Duodenal mucosa (tissue), 2 donors: ENCODE results near the gene ATXN10.

Source experiments
- H3K27ac ChIP-seq: one replicate; pipeline ENCODE4 v1.7.0; 2013; ENCODE audit warnings: low read depth, low read length
- H3K27me3 ChIP-seq, 2 donors: one replicate each; pipeline ENCODE4 v1.7.0; 2013; ENCODE audit warnings: low read length in 2 of 2, control low read depth in 1 of 2; ENCODE audit not compliant: insufficient read depth in 2 of 2, control insufficient read depth in 1 of 2
- H3K36me3 ChIP-seq, 2 donors: one replicate each; pipeline ENCODE4 v1.7.0; 2013; ENCODE audit warnings: low read length in 2 of 2, control low read depth in 1 of 2; ENCODE audit not compliant: insufficient read depth in 2 of 2, control insufficient read depth in 1 of 2
- H3K4me1 ChIP-seq, 2 donors: one replicate each; pipeline ENCODE4 v1.7.0; 2013; ENCODE audit warnings: low read length in 2 of 2, control low read depth in 1 of 2; ENCODE audit not compliant: insufficient read depth in 2 of 2, control insufficient read depth in 1 of 2
- H3K4me3 ChIP-seq, 2 donors: one replicate each; pipeline ENCODE4 v1.7.0; 2013; ENCODE audit warnings: low read length in 2 of 2, low read depth in 1 of 2
- H3K9ac ChIP-seq, 2 donors: one replicate each; pipeline ENCODE4 v1.7.0; 2013; ENCODE audit warnings: low read length in 2 of 2, low read depth in 1 of 2
- H3K9me3 ChIP-seq, 2 donors: one replicate each; pipeline ENCODE4 v1.7.0; 2013; ENCODE audit warnings: low read length in 2 of 2, control low read depth in 1 of 2; ENCODE audit not compliant: control insufficient read depth in 1 of 2

Gene ATXN10

DNA sequence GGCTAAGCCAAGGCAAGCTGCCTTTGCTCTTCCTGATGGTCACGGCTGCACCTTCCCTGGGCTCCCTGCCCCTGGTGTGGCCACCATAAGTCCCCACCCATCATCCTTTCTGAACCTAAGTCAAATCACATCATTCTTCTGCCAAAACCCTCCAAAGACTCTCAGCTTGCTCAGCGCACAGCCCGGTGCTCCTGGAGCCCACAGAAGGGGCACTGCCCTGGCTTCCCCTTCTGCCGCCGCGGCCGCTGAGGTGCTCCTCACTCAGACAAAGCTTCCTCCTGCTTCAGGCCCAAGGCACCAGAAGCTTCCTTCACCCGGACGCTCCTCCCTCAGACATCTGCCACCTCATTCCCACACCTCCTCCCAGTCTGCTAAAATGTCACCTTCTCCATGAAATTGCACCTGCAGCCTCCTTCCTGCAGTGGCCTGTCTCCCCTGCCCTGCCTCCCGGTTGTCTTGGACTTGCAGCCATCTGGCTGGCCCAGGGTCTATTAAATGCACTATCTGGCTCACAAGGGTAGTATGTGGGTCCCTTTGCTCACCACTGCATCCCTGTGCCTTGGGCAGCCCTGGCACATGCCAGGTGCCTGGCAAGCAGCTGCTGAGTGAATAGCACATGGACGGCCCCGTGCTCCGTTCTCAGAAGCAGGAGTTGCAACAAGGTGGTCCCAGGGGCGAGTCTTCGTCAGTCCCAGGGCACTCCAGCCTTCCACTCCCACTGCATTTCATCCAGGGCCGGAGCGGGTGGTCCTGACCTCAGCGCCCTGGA, 197.1 kb downstream of the ATXN10 start:
- Histone ChIP-seq H3K36me3 (no peaks in the 10 kb centered on the region), H3K4me1 (peaks cover 0 to 5% of the 10 kb centered on the region in 2 donors), H3K4me3 (no peak overlapping the region), H3K9ac (no peak overlapping the region), H3K27ac (no peak overlapping the region), H3K9me3 (peaks cover 0 to 4% of the 10 kb centered on the region in 2 donors), H3K27me3 (peaks cover 36 to 40% of the 10 kb centered on the region in 2 donors)

DNA sequence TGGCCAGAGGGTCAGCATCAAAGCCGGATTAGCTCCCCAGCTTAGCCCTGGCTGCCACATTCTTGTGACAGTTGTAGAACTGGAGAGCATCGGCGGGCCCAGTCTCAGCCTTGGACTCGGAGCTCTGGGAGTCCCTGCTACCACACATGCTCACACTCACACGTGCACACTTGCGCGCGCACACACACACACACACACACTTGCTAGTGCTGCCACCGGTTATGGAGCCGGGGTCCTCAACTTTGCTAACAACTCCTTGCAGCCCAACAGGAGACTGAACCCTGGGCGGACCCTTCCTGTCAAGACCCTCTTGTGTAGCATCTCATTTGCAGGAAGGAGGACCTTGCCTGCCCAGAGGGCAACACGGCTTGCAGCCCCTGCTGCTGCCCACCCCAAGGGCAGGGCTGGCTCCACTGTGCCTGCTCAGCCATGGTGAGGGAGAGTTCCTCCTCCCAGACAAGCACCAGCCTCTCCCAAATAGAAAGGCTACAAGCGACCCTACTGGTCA, 197.8 kb downstream of the ATXN10 start:
- Histone ChIP-seq H3K27ac (no peak overlapping the region), H3K9ac (no peak overlapping the region), H3K9me3 (peaks cover 0 to 4% of the 10 kb centered on the region in 2 donors), H3K36me3 (no peaks in the 10 kb centered on the region), H3K4me3 (no peak overlapping the region), H3K4me1 (peaks cover 0 to 2% of the 10 kb centered on the region in 2 donors), H3K27me3 (peaks cover 36 to 40% of the 10 kb centered on the region in 2 donors)

- peaks cover 36 to 37% of the 10 kb centered on the region in 2 donors for H3K27me3 ChIP-seq
- no peaks in the 10 kb centered on the region for H3K36me3 ChIP-seq
- peaks cover 0 to 4% of the 10 kb centered on the region in 2 donors for H3K9me3 ChIP-seq
- H3K27ac ChIP-seq: no peak overlapping the region
- H3K4me1 ChIP-seq: no peaks in the 10 kb centered on the region
- H3K4me3 ChIP-seq: no peak overlapping the region
- H3K9ac ChIP-seq: no peak overlapping the region
These were observed 198.4 kb downstream of the ATXN10 start for GRCh38 chr22:45870011-45870410.

DNA sequence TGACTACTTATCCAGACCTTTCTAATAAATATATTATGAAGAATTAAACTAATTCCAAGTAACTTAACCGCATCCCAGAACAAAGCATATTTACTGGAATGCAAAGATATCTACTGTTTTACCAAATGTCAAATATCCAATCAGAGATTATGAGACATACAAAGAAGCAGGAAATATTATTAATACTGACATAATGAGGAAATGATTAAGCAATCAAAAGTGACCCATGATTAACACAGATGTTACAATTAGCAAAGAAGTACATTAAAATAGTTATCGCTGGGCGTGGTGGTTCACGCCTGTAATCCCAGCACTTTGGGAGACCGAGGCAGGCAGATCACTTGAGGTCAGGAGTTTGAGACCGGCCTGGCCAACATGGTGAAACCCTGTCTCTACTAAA, 200.1 kb downstream of the ATXN10 start:
- H3K27me3 ChIP-seq: peaks cover 26 to 28% of the 10 kb centered on the region in 2 donors
- H3K4me3 ChIP-seq: no peak overlapping the region
- peaks cover 0 to 4% of the 10 kb centered on the region in 2 donors for H3K9me3 ChIP-seq
- H3K27ac ChIP-seq: no peak overlapping the region
- no peaks in the 10 kb centered on the region for H3K36me3 ChIP-seq
- no peaks in the 10 kb centered on the region for H3K4me1 ChIP-seq
- H3K9ac ChIP-seq: no peak overlapping the region

DNA sequence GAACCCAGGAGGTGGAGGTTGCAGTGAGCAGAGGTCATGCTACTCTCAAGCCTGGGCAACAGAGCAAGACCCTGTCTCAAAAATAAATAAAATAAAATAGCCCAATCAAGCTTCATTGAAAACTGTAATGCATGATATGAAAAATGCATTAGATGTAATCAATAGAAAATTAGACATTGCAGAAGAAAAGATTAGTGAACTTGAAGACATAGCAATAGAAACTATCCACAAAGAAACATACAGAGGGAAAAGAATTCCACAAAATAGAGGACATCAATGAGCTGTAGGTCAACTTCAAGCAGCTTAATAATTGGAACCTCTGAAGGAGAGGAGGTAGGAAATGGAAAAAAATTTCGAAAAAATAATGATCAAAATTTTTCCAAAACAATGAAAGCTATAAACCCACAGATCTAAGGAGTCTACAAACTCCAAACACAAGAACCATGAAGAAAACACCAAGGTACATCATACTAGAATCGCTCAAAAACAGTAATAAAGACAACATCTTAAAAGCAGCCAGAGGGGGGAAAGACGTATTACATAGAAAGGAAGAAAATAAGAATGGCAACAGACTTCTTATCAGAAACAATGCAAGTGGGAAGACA, 201.1 kb downstream of the ATXN10 start:
- H3K4me3 ChIP-seq: no peak overlapping the region
- no peaks in the 10 kb centered on the region for H3K36me3 ChIP-seq
- no peak overlapping the region for H3K27ac ChIP-seq
- H3K9ac ChIP-seq: no peak overlapping the region
- peaks cover 0 to 4% of the 10 kb centered on the region in 2 donors for H3K9me3 ChIP-seq
- peaks cover 26 to 30% of the 10 kb centered on the region in 2 donors for H3K27me3 ChIP-seq
- no peaks in the 10 kb centered on the region for H3K4me1 ChIP-seq

DNA sequence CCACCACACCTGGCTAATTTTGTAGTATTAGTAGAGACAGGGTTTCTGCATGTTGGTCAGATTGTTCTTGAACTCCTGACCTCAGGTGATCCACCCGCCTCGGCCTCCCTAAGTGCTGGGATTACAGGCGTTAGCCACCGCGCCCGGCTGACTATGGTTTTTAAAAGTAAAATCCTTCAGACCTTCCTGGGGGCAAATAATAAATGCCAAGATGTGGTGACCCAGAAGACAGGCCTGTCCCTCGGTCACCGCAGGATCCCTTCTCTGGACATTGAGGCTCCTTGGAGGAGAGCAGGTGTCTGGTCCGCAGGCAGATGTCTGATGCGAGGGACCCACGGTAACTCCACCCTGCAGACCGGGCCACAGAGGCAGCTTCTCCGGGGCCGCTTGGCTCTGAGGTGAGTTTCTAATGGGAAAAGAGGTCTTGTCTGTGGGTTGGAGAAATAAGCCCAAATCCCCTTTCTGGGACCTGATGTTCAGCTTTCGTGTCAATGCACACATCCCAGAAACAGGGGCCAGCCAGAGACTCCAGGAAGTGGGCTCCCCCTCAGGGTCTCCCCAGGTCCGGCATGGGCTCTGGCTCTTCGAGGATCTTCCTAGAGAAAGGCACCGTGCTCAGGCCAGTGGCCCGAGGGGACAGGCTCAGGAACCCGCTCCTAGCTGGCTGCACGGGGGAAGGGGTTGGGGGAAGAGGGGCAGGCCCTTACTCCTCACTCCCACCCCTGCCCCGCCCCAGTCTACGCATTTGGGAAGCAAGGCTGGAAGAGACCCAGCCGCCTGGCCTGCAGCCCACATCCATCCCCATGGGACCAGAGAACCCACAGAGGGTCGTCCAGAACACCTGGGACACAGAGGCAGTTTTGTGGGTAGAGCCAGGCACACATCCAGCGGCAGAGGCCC, 204.8 kb downstream of the ATXN10 start:
- H3K9me3 ChIP-seq: peaks cover 0 to 4% of the 10 kb centered on the region in 2 donors
- no peak overlapping the region for H3K27ac ChIP-seq
- H3K9ac ChIP-seq: no peak overlapping the region
- no peaks in the 10 kb centered on the region for H3K4me1 ChIP-seq
- no peaks in the 10 kb centered on the region for H3K36me3 ChIP-seq
- no peak overlapping the region for H3K4me3 ChIP-seq
- H3K27me3 ChIP-seq: peaks cover 33 to 38% of the 10 kb centered on the region in 2 donors

GRCh38 chr22:45877036-45877380, 205.4 kb downstream of the ATXN10 start:
- Histone ChIP-seq H3K4me3 (no peak overlapping the region), H3K27ac (no peak overlapping the region), H3K27me3 (peaks cover 38 to 40% of the 10 kb centered on the region in 2 donors), H3K4me1 (no peaks in the 10 kb centered on the region), H3K36me3 (no peaks in the 10 kb centered on the region), H3K9me3 (peaks cover 0 to 4% of the 10 kb centered on the region in 2 donors), H3K9ac (no peak overlapping the region)

DNA sequence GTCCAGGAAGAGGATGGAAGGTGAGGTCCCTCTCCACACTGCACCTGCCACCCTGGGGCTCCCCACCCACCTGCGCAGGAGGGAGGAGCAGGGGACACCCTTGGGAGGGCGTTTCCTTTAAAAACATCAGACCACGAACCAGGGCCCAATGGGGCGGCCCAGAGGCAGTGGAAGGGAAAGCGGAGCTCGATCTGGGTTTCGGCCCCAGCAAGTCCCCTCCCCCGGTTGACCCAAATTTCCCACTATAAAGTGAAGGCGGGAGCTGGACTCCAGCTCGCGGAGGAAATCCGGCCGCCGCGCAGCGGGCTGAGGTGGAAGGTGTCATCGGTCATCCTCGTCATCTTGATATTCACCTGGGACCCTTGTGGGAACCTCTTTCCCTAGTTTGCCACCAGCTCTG, 206.0 kb downstream of the ATXN10 start:
- Histone ChIP-seq H3K9ac (no peak overlapping the region), H3K9me3 (peaks cover 0 to under 1% of the 10 kb centered on the region in 2 donors), H3K4me3 (no peak overlapping the region), H3K27ac (no peak overlapping the region), H3K27me3 (peaks cover 38 to 47% of the 10 kb centered on the region in 2 donors), H3K36me3 (no peaks in the 10 kb centered on the region), H3K4me1 (no peaks in the 10 kb centered on the region)

- H3K27me3 ChIP-seq: peaks cover 38 to 50% of the 10 kb centered on the region in 2 donors
- H3K9ac ChIP-seq: no peak overlapping the region
- H3K27ac ChIP-seq: no peak overlapping the region
These were observed 206.6 kb downstream of the ATXN10 start for GRCh38 chr22:45878051-45878781.

More at GRCh38 chr22:45878051-45878781, 206.6 kb downstream of the ATXN10 start:
- Histone ChIP-seq H3K4me1 (no peaks in the 10 kb centered on the region), H3K36me3 (no peaks in the 10 kb centered on the region), H3K4me3 (no peak overlapping the region), H3K9me3 (no peaks in the 10 kb centered on the region)
